Stimulated activated CD4-positive, alpha-beta T cell treated with anti-CD3 and anti-CD28 coated beads, Interleukin-4, amount 100 ng/mL, for 48 hours (primary cell): ENCODE results near the gene ZMIZ1.

Source experiments
- DNase-seq, 2 donors: peaks; one replicate each; pipeline ENCODE4 v3.0.0-alpha.2; 2020; ENCODE audit warnings: low read depth in 2 of 2

The ZMIZ1 gene

GRCh38 chr10:79305988-79306387 is 237.2 kb downstream of the ZMIZ1 start:
- DNase-seq = no peak

- DNase-seq = no peak
Measured at GRCh38 chr10:79306644-79307220, 238.0 kb downstream of the ZMIZ1 start.

GRCh38 chr10:79308016-79308415 is 239.2 kb downstream of the ZMIZ1 start:
- DNase-seq = no peak

GRCh38 chr10:79308969-79309665 is 240.4 kb downstream of the ZMIZ1 start:
- DNase-seq = no peak

- DNase-seq = no peak
Measured at GRCh38 chr10:79310200-79310865, 241.6 kb downstream of the ZMIZ1 start.

GRCh38 chr10:79310911-79311573 is 242.3 kb downstream of the ZMIZ1 start:
- DNase-seq = no peak

GRCh38 chr10:79311581-79312407 is 243.0 kb downstream of the ZMIZ1 start:
- no peak for DNase-seq

- no peak for DNase-seq
Measured at GRCh38 chr10:79312601-79313187, 243.9 kb downstream of the ZMIZ1 start.

- DNase-seq = no peak
Measured at GRCh38 chr10:79313320-79313719, 244.6 kb downstream of the ZMIZ1 start.

- no peak for DNase-seq
Measured at GRCh38 chr10:79313911-79314439, 245.2 kb downstream of the ZMIZ1 start.

- no peak for DNase-seq
Measured at GRCh38 chr10:79314761-79315601, 246.2 kb downstream of the ZMIZ1 start.

GRCh38 chr10:79315602-79315920 is 246.8 kb downstream of the ZMIZ1 start:
- no peak for DNase-seq

- no peak for DNase-seq
Measured at GRCh38 chr10:79316671-79317431, 248.1 kb downstream of the ZMIZ1 start.

GRCh38 chr10:79318369-79318768 is 249.6 kb downstream of the ZMIZ1 start:
- no peak for DNase-seq

GRCh38 chr10:79319115-79319771 is 250.5 kb downstream of the ZMIZ1 start:
- no peak for DNase-seq

- no peak for DNase-seq
Measured at GRCh38 chr10:79320316-79320715, 251.6 kb downstream of the ZMIZ1 start.

GRCh38 chr10:79320820-79321493 is 252.2 kb downstream of the ZMIZ1 start:
- DNase-seq = no peak

GRCh38 chr10:79321494-79321882 is 252.7 kb downstream of the ZMIZ1 start:
- DNase-seq = no peak
